ENCODE data around the gene TRIM7.

Gene TRIM7

DNA sequence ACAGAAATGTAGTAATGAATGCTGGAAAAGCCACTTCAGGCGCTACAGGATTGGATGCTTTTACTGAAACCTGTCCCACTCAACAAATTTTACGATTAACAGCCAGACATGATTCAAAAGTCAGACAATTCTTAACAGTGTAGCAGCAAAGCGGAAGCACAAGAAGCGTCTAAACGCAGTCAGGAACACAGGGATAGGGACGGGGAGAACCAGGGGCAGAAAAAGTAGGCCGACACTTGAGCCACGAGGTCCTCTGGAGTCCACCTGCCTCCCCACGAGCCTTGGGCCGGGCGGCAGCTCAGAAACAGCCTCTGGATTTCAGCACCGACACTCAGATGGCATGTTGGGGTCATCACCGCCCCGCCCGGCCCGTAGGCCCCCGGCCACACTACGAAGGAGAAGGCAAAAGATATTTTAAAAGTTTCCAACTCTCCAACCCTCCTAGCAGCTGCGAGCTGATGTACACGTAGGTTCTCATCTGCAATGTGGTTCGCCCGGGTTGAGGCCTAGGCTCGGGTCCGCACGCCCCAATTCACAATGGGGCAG lies 38.1 kb upstream of the TRIM7 start:
- no peak for DNase-seq (ENCODE audit: low read depth)
- TF ChIP-seq, protein P1, sequence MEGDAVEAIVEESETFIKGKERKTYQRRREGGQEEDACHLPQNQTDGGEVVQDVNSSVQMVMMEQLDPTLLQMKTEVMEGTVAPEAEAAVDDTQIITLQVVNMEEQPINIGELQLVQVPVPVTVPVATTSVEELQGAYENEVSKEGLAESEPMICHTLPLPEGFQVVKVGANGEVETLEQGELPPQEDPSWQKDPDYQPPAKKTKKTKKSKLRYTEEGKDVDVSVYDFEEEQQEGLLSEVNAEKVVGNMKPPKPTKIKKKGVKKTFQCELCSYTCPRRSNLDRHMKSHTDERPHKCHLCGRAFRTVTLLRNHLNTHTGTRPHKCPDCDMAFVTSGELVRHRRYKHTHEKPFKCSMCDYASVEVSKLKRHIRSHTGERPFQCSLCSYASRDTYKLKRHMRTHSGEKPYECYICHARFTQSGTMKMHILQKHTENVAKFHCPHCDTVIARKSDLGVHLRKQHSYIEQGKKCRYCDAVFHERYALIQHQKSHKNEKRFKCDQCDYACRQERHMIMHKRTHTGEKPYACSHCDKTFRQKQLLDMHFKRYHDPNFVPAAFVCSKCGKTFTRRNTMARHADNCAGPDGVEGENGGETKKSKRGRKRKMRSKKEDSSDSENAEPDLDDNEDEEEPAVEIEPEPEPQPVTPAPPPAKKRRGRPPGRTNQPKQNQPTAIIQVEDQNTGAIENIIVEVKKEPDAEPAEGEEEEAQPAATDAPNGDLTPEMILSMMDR (IDR thresholded peaks at IDR 0.05; ENCODE audit: low read length, missing control alignments), result no peak

DNA sequence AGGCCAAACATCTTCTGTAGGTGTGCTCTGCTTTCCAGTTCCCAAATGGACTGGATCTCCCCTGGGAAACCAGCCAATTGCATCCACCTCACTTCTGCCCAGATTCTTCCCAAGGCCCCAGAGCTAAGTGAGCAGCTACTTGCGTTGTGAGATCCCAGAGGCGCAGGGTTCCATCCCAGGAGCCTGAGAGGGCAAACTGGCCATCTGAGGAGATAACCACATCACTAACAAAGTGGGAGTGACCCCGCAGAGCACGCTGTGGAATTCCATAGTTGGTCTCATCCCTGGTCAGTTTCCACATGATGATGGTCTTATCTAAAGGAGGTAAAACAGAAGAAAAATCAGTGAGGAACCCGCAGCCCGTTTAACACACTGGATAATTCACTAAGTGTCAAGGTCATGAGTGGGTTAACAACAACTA lies 37.0 kb upstream of the TRIM7 start:
- H3K4me3 ChIP-seq (replicated peaks; ENCODE audit: low read depth, low read length), result peak overlapping the region; percentile 99
- no peak for DNase-seq (ENCODE audit: low read depth)

More for the DNA sequence above, 38.1 kb upstream of the TRIM7 start:
- peak overlapping the region; percentile 99 for H3K4me3 ChIP-seq (replicated peaks; ENCODE audit: low read depth, low read length)

DNA sequence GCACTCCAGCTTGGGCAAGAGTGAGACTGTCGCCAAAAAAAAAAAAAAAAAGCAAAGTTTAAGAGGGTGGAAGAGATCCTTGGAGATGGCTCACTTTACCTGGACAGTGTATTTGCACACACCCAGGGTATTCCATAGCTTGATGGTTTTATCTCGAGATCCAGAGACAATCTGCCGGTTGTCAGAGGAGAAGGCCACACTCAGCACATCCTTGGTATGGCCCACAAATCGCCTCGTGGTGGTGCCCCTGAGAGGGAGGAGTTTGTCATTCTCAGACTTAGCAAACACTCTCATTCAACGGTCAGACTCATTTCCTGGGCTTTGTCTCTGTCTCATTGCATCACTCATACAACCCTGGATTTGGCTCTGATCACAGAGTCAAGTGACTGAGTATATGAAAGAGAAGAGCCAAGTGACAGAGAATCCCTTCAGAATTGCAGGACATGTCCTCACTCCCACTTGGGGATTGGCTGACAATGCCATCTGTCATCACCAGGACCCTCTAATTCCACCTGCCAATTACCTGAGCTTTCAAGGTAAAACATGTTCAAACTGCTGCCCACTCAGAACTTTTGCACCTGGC lies 36.5 kb upstream of the TRIM7 start:
- TF ChIP-seq, protein P1 (IDR thresholded peaks at IDR 0.05; ENCODE audit: low read length, missing control alignments), result no peak
- H3K4me3 ChIP-seq (replicated peaks; ENCODE audit: low read depth, low read length), result peak overlapping the region; percentile 99
- DNase-seq (ENCODE audit: low read depth), result peak; percentile 94

More for the DNA sequence above, 37.0 kb upstream of the TRIM7 start:
- TF ChIP-seq, protein P1 (IDR thresholded peaks at IDR 0.05; ENCODE audit: low read length, missing control alignments), result no peak

- H3K4me3 ChIP-seq (replicated peaks; ENCODE audit: low read depth, low read length), result no peak overlapping the region
- DNase-seq (ENCODE audit: low read depth), result no peak
- TF ChIP-seq, protein P1 (IDR thresholded peaks at IDR 0.05; ENCODE audit: low read length, missing control alignments), result no peak
Measured at GRCh38 chr5:181239062-181239663, 34.2 kb upstream of the TRIM7 start.

DNA sequence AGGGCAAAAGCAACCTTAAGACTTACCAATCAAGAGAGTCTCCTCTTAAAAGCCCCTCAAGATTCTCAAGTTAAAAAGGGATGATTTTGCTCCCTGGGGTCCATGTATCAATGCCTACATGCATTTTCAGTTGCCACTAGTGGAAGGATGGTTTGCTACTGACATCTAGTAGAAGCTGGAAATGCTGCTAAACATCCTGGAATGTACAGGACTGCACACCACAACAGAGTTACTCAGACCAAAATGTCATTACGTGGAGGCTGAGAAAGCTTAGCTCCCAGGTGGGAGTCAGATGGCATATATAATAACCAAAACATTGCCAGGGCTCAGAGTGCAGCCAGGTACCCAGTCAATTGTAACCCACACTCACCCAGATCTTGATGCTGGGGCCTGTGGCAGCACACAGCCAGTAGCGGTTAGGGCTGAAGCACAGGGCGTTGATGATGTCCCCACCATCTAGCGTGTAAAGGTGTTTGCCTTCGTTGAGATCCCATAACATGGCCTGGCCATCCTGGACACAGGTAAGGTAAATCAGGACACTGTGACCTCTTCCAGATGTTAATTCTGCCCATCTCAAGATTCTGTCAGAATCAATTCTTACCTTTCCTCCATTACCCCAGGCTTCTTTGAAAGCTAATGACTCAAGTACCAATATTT lies 32.9 kb upstream of the TRIM7 start:
- no peak for DNase-seq (ENCODE audit: low read depth)
- H3K4me3 ChIP-seq (replicated peaks; ENCODE audit: low read depth, low read length), result no peak overlapping the region
- TF ChIP-seq, protein P1 (IDR thresholded peaks at IDR 0.05; ENCODE audit: low read length, missing control alignments), result no peak

GRCh38 chr5:181236954-181237641 lies 32.1 kb upstream of the TRIM7 start:
- H3K4me3 ChIP-seq (replicated peaks; ENCODE audit: low read depth, low read length), result no peak overlapping the region
- DNase-seq (ENCODE audit: low read depth), result no peak
- TF ChIP-seq, protein P1 (IDR thresholded peaks at IDR 0.05; ENCODE audit: low read length, missing control alignments), result no peak
